Liver (tissue), 3 donors: ENCODE data around the gene HSPA12B.

Source experiments
- EGR1 ChIP-seq, 2 donors: IDR thresholded peaks; 2 replicates each; pipeline ENCODE4 v1.6.1; 2016 to 2018; ENCODE audit warnings: antibody characterized with exemption in 2 of 2, low read depth in 2 of 2
- FOXA1 ChIP-seq: IDR thresholded peaks from 2 replicates; pipeline ENCODE4 v1.6.1; 2016; ENCODE audit warnings: antibody characterized with exemption
- GABPA ChIP-seq, 2 donors: IDR thresholded peaks in 1 of 2; conservative IDR thresholded peaks in 1 of 2; 2 replicates each; pipeline ENCODE4 v1.6.1; 2016; ENCODE audit warnings: antibody characterized with exemption in 2 of 2, mild to moderate bottlenecking in 1 of 2, moderate library complexity in 1 of 2
- HNF4A ChIP-seq, 2 donors: conservative IDR thresholded peaks; 2 replicates each; pipeline ENCODE4 v1.6.1; 2016; ENCODE audit warnings: antibody characterized with exemption in 2 of 2, mild to moderate bottlenecking in 2 of 2
- HNF4G ChIP-seq: IDR thresholded peaks from 2 replicates; pipeline ENCODE4 v1.6.1; 2016; ENCODE audit warnings: antibody characterized with exemption
- JUND ChIP-seq, 2 donors: IDR thresholded peaks; 2 replicates each; pipeline ENCODE4 v1.6.1; 2016; ENCODE audit warnings: antibody characterized with exemption in 2 of 2
- RAD21 ChIP-seq, 2 donors: IDR thresholded peaks; 2 replicates each; pipeline ENCODE4 v1.6.1; 2016; ENCODE audit warnings: antibody characterized with exemption in 2 of 2, mild to moderate bottlenecking in 2 of 2
- SP1 ChIP-seq: IDR thresholded peaks from 2 replicates; pipeline ENCODE4 v1.6.1; 2018; ENCODE audit warnings: antibody characterized with exemption, mild to moderate bottlenecking
- TAF1 ChIP-seq: conservative IDR thresholded peaks from 2 replicates; pipeline ENCODE4 v1.6.1; 2016; ENCODE audit warnings: antibody characterized with exemption, mild to moderate bottlenecking
- YY1 ChIP-seq: IDR thresholded peaks from 2 replicates; pipeline ENCODE4 v1.6.1; 2016; ENCODE audit warnings: antibody characterized with exemption, mild to moderate bottlenecking
- TF ChIP-seq, protein P1 (sequence below): fragments of 150-350 bp; IDR thresholded peaks from 2 replicates; pipeline ENCODE4 v1.5.1; 2017; ENCODE audit warnings: improper control_type of control experiment, low read depth, low read length; ENCODE audit not compliant: missing input control
- TF ChIP-seq, protein P2 (sequence below): IDR thresholded peaks from 2 replicates; pipeline ENCODE4 v1.6.1; 2016; ENCODE audit warnings: antibody characterized with exemption
- TF ChIP-seq, protein P3 (sequence below): IDR thresholded peaks from 2 replicates; pipeline ENCODE4 v1.6.1; 2016; ENCODE audit warnings: antibody characterized with exemption
- TF ChIP-seq, protein P4 (sequence below): IDR thresholded peaks from 2 replicates; pipeline ENCODE4 v1.6.1; 2016; ENCODE audit warnings: antibody characterized with exemption
- donor health status: healthy.
- donor health status: healthy.

DNA sequence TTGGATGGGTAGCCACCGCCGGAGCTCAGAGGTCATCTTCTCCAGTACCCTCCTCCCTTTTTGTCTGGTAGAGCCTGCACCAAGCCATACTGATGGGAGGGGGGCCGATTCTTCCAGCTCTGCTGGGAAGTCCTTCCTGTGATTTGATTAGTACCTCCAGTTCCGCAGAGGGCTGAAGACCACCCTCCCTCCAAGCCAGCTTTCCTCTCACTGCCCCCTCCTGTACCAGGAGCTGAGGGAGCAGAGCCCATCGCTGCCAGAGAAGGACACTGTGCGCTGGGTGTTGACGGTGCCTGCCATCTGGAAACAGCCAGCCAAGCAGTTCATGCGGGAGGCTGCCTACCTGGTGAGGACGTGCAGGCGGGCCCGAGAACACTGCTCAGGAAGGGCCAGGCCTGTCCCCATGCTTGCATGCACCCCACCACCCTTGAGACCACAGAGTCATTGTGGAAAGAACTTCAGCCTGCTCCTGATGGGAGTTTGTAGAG, 13.2 kb downstream of the HSPA12B start:
- TF ChIP-seq, protein P1, sequence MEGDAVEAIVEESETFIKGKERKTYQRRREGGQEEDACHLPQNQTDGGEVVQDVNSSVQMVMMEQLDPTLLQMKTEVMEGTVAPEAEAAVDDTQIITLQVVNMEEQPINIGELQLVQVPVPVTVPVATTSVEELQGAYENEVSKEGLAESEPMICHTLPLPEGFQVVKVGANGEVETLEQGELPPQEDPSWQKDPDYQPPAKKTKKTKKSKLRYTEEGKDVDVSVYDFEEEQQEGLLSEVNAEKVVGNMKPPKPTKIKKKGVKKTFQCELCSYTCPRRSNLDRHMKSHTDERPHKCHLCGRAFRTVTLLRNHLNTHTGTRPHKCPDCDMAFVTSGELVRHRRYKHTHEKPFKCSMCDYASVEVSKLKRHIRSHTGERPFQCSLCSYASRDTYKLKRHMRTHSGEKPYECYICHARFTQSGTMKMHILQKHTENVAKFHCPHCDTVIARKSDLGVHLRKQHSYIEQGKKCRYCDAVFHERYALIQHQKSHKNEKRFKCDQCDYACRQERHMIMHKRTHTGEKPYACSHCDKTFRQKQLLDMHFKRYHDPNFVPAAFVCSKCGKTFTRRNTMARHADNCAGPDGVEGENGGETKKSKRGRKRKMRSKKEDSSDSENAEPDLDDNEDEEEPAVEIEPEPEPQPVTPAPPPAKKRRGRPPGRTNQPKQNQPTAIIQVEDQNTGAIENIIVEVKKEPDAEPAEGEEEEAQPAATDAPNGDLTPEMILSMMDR = no peak
- TF ChIP-seq JUND (IDR thresholded peaks at IDR 0.05) (no peak), GABPA (IDR thresholded peaks at IDR 0.05 in 1 of 2, conservative IDR thresholded peaks at IDR 0.05 in 1 of 2) (no peak), TAF1 (no peak), YY1 (no peak), SP1 (no peak), EGR1 (IDR thresholded peaks at IDR 0.05; ENCODE audit: low read depth in 2 of 2) (no peak), HNF4G (no peak), RAD21 (IDR thresholded peaks at IDR 0.05) (no peak), HNF4A (conservative IDR thresholded peaks at IDR 0.05) (no peak), FOXA1 (no peak)
- TF ChIP-seq, protein P2, sequence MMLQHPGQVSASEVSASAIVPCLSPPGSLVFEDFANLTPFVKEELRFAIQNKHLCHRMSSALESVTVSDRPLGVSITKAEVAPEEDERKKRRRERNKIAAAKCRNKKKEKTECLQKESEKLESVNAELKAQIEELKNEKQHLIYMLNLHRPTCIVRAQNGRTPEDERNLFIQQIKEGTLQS = no peak
- TF ChIP-seq, protein P3, sequence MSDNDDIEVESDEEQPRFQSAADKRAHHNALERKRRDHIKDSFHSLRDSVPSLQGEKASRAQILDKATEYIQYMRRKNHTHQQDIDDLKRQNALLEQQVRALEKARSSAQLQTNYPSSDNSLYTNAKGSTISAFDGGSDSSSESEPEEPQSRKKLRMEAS = no peak
- TF ChIP-seq, protein P4, sequence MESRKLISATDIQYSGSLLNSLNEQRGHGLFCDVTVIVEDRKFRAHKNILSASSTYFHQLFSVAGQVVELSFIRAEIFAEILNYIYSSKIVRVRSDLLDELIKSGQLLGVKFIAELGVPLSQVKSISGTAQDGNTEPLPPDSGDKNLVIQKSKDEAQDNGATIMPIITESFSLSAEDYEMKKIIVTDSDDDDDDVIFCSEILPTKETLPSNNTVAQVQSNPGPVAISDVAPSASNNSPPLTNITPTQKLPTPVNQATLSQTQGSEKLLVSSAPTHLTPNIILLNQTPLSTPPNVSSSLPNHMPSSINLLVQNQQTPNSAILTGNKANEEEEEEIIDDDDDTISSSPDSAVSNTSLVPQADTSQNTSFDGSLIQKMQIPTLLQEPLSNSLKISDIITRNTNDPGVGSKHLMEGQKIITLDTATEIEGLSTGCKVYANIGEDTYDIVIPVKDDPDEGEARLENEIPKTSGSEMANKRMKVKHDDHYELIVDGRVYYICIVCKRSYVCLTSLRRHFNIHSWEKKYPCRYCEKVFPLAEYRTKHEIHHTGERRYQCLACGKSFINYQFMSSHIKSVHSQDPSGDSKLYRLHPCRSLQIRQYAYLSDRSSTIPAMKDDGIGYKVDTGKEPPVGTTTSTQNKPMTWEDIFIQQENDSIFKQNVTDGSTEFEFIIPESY = no peak
